BLaER1 treated with 17β-estradiol and CSF1 and Interleukin-3, amounts not matched to agents 10 nM and 100 nM (cell line): Measurements from ENCODE around the gene SLC8A1.
A peak's percentile ranks its signal among the peaks of the same experiment; 100 is the strongest.

Experiments
- H3K27ac ChIP-seq, 11 experiments: shearing (Covaris generic); formaldehyde crosslinking; 2 replicates each; pipeline ENCODE4 v1.8.1; 2022
- H3K27me3 ChIP-seq, 11 experiments: shearing (Covaris generic); formaldehyde crosslinking; 2 replicates each; pipeline ENCODE4 v1.8.1; 2022
- H3K36me3 ChIP-seq, 11 experiments: shearing (Covaris generic); formaldehyde crosslinking; 2 replicates each; pipeline ENCODE4 v1.8.1; 2022
- H3K4me1 ChIP-seq, 10 experiments: shearing (Covaris generic); formaldehyde crosslinking; 2 replicates each; pipeline ENCODE4 v1.8.1; 2022
- H3K4me2 ChIP-seq, 11 experiments: shearing (Covaris generic); formaldehyde crosslinking; 2 replicates each; pipeline ENCODE4 v1.8.1; 2022
- H3K4me3 ChIP-seq, 10 experiments: shearing (Covaris generic); formaldehyde crosslinking; 2 replicates each; pipeline ENCODE4 v1.8.1; 2022
- H3K9ac ChIP-seq, 11 experiments: shearing (Covaris generic); formaldehyde crosslinking; 2 replicates each; pipeline ENCODE4 v1.8.1; 2022
- H3K9me3 ChIP-seq, 11 experiments: shearing (Covaris generic); formaldehyde crosslinking; replicated peaks in 1 of 11; 2 replicates each; pipeline ENCODE4 v1.8.1; 2022
- H4K20me1 ChIP-seq, 11 experiments: shearing (Covaris generic); formaldehyde crosslinking; 2 replicates each; pipeline ENCODE4 v1.8.1; 2022
- Cebpa-rat ChIP-seq, 11 experiments: shearing (Covaris generic); IDR thresholded peaks; 2 replicates each; pipeline ENCODE4 v1.8.1; 2022

Gene SLC8A1

DNA sequence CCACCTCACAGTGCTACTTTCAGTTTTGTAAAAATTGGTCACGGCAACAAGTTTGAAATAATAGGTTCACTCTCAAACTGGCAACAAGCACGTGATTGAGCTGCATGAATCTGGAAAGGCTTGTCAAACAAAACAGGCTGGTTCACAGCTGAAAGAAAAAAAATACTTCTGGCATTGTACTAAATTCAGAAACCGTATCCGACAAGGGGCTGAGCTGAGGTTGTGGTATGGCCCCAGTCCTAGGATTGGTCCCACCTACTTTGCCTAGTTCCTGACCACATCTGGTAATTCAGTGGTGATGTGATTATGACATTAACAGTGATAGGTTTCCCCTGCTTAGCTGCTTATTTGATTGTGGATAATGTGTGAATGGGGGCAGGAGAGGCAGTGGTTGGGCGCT is 346.3 kb downstream of the SLC8A1 start:
- H3K27me3 ChIP-seq = no peaks in the 10 kb centered on the region
- no peaks in the 10 kb centered on the region for H4K20me1 ChIP-seq
- H3K4me2 ChIP-seq = peak overlapping the region; percentile 2 to 68 (median 57); a peak in 20 of 22 replicates
- H3K36me3 ChIP-seq = 0 out of 22 replicates have a peak, but pooled peaks cover 0 to 4% (median 0%) of the 10 kb centered on the region in 11 experiments
- no peak overlapping the region for H3K9ac ChIP-seq
- H3K27ac ChIP-seq = no peak overlapping the region
- H3K9me3 ChIP-seq = peaks cover 0 to 3% (median 0%) of the 10 kb centered on the region in 11 experiments; a peak in 1 of 22 replicates
- peaks cover 14 to 64% (median 53%) of the 10 kb centered on the region in 10 experiments; a peak in 19 of 20 replicates for H3K4me1 ChIP-seq
- H3K4me3 ChIP-seq = no peak overlapping the region
- 0 out of 22 replicates have a peak, but pooled peaks of 1 of the 11 experiments have one; percentile 7 for TF ChIP-seq Cebpa-rat (IDR thresholded peaks at IDR 0.05)

DNA sequence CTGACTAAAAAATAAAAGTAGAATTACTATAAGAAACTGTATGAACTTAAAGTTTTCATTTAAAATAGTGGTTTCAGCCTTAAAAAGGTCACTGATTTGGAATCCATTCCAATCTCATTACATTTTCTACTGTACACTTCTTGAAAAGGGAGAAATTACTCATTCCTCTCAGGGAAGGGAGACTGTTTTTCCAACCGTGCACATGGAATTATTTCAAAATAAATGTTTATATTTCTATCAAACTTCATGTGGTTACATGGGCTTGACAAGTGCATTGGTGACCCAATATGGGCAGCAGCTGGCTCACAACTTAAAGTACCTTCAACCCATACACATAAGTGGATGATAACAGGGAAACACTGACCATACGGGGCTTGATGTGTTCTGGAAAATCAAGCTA is 348.3 kb downstream of the SLC8A1 start:
- no peaks in the 10 kb centered on the region for H3K36me3 ChIP-seq
- H4K20me1 ChIP-seq = no peaks in the 10 kb centered on the region
- no peak overlapping the region for H3K9ac ChIP-seq
- H3K27ac ChIP-seq = no peak overlapping the region
- no peak overlapping the region for H3K4me2 ChIP-seq
- H3K9me3 ChIP-seq = peaks cover 0 to 3% (median 0%) of the 10 kb centered on the region in 11 experiments; a peak in 1 of 22 replicates
- peaks cover 17 to 66% (median 56%) of the 10 kb centered on the region in 10 experiments; a peak in 19 of 20 replicates for H3K4me1 ChIP-seq
- no peak overlapping the region for H3K4me3 ChIP-seq
- no peaks in the 10 kb centered on the region for H3K27me3 ChIP-seq
- no peak for TF ChIP-seq Cebpa-rat (IDR thresholded peaks at IDR 0.05)

DNA sequence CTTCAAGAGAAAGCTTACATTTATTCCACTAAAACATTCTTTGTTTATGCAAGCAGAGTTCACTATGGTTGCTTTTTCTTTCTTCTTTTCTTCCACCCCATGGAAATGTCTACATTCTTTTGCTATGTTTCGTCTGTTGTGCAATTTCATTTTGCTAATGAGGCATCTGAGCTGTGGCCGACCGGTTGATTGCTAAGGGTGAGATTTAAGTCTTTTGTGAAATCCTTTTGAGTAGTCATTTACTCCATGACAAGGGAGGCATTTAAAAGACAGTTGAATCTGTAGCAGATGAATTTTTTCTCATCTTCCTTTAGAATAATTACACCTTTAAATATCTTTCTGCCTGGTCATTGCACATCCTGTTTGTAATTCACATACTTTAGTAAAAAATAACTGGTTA is 348.7 kb downstream of the SLC8A1 start:
- Histone ChIP-seq H3K9ac (no peak overlapping the region), H3K27ac (no peak overlapping the region), H3K36me3 (no peaks in the 10 kb centered on the region), H3K4me1 (peaks cover 17 to 66% (median 56%) of the 10 kb centered on the region in 10 experiments; a peak in 19 of 20 replicates), H4K20me1 (no peaks in the 10 kb centered on the region), H3K4me2 (peak overlapping the region in 2 of 11 experiments; percentile 51 to 72; a peak in 2 of 22 replicates), H3K27me3 (no peaks in the 10 kb centered on the region), H3K4me3 (no peak overlapping the region), H3K9me3 (peaks cover 0 to 3% (median 0%) of the 10 kb centered on the region in 11 experiments; a peak in 1 of 22 replicates)
- no peak; a peak in 1 of 22 replicates for TF ChIP-seq Cebpa-rat (IDR thresholded peaks at IDR 0.05)

DNA sequence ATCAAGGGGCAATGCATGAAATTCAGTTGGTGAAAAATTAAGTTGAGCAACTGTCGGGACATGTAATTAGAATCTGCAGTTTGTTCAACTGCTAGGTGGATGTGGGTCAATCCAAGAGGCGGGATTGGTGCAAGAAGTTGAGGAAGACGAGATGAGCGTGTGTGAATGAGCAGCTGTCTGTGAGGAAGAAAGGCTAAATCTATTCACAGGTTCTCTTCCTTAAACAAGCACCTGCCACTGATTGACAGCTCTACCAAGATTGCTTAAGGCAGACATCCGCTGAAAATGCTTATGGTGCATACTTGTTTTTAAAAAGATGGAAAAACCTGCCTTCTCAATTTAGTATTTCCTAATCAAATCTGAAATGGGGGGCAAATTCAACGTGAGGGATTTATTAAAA is 349.4 kb downstream of the SLC8A1 start:
- peaks cover 0 to 3% (median 0%) of the 10 kb centered on the region in 11 experiments; a peak in 1 of 22 replicates for H3K9me3 ChIP-seq
- no peaks in the 10 kb centered on the region for H3K36me3 ChIP-seq
- H4K20me1 ChIP-seq = no peaks in the 10 kb centered on the region
- no peak overlapping the region for H3K27ac ChIP-seq
- TF ChIP-seq Cebpa-rat (IDR thresholded peaks at IDR 0.05) = no peak
- peaks cover 17 to 66% (median 56%) of the 10 kb centered on the region in 10 experiments; a peak in 19 of 20 replicates for H3K4me1 ChIP-seq
- no peaks in the 10 kb centered on the region for H3K27me3 ChIP-seq
- H3K9ac ChIP-seq = no peak overlapping the region
- H3K4me3 ChIP-seq = no peak overlapping the region
- peak overlapping the region in 6 of 11 experiments; percentile 51 to 72 (median 70); a peak in 10 of 22 replicates for H3K4me2 ChIP-seq

DNA sequence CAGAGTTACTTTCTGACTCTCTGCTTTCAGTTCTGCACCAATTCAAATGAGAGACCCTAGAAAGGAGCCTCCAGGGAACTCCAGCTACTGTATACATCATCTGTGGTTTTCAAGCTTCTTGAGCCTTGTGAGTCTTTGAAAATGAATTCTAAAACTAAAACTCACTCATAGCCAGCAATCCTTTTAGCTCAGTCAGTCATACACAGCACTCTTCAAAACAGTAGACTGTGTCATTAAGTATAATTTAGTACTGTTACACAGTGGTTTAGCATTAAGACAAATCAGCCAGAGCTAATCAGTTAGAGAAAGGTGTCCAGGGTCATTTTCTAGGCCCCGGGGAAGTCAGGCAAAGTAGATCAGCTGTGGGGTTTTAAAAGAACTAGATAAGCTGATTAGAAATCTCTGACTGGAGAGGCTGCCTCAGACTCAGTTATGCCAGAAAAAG is 350.7 kb downstream of the SLC8A1 start:
- H3K36me3 ChIP-seq = no peaks in the 10 kb centered on the region
- H4K20me1 ChIP-seq = no peaks in the 10 kb centered on the region
- H3K27ac ChIP-seq = peak overlapping the region in 6 of 11 experiments; percentile 5 to 53 (median 29); a peak in 5 of 22 replicates
- peak overlapping the region in 3 of 11 experiments; percentile 13 to 39 (median 14); a peak in 2 of 22 replicates for H3K9ac ChIP-seq
- H3K4me3 ChIP-seq = no peak overlapping the region
- peak overlapping the region; percentile 3 to 72 (median 56); a peak in 18 of 22 replicates for H3K4me2 ChIP-seq
- H3K27me3 ChIP-seq = no peaks in the 10 kb centered on the region
- no peak for TF ChIP-seq Cebpa-rat (IDR thresholded peaks at IDR 0.05)
- H3K9me3 ChIP-seq = no peaks in the 10 kb centered on the region; a peak in 1 of 22 replicates
- H3K4me1 ChIP-seq = peaks cover 17 to 56% (median 51%) of the 10 kb centered on the region in 10 experiments; a peak in 19 of 20 replicates

DNA sequence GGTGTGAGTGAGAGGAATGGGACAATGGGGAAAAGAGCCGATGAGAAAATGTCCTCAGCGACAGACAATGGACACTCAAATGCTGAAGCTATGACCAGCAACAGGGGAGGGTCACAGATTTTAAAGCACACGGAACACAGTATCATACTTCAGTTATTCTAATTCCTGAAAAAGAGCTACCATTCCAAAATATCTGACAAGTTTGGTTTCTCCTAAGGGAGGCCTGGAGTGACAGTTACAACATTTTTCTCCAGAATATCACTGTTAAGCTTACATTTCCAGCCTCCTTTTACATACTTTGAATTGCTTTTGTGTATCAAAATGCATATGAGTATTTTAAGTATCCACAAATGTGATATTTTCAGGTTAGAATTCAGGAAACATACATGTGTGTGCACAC is 351.2 kb downstream of the SLC8A1 start:
- no peaks in the 10 kb centered on the region for H3K27me3 ChIP-seq
- no peaks in the 10 kb centered on the region for H3K36me3 ChIP-seq
- no peaks in the 10 kb centered on the region for H4K20me1 ChIP-seq
- no peak overlapping the region for H3K4me3 ChIP-seq
- H3K4me2 ChIP-seq = peak overlapping the region in 9 of 11 experiments; percentile 18 to 72 (median 66); a peak in 18 of 22 replicates
- peaks cover 12 to 51% (median 46%) of the 10 kb centered on the region in 10 experiments; a peak in 19 of 20 replicates for H3K4me1 ChIP-seq
- no peaks in the 10 kb centered on the region; a peak in 1 of 22 replicates for H3K9me3 ChIP-seq
- H3K9ac ChIP-seq = no peak overlapping the region; a peak in 1 of 22 replicates
- no peak for TF ChIP-seq Cebpa-rat (IDR thresholded peaks at IDR 0.05)
- H3K27ac ChIP-seq = peak overlapping the region in 4 of 11 experiments; percentile 6 to 53 (median 16); a peak in 5 of 22 replicates

DNA sequence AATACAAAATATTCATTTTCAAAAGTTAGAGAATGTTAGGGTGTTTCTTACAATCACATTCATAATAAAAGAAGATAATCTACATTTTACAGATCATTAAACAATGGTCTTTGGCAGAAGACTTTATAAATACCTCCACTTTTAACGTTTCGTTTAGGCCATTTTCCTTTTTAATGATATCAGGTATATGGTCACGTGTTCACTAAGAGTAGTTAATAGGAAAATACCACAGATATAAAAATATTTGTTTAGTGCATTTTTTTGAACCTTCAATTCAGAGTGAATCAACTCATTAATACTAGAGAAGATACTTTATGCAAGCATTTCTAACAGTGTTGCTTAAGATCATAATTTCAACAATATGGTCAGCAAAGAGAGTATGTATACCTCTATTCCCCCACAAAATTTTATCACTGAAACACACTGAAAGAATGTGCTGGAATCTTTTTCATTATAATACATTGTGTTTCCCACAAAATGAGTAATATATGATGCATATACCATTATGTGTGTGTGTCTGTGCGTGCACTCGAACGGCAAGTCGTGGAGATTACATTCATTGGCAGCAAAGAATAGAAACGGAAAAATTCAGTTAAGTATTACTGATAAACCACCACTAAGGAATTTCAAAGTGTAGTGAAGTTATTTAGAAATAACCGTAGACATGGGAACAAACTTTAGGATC is 353.0 kb downstream of the SLC8A1 start:
- Histone ChIP-seq H3K9ac (no peak overlapping the region), H4K20me1 (no peaks in the 10 kb centered on the region), H3K36me3 (no peaks in the 10 kb centered on the region), H3K9me3 (no peaks in the 10 kb centered on the region), H3K27ac (no peak overlapping the region), H3K4me2 (no peak overlapping the region), H3K27me3 (no peaks in the 10 kb centered on the region), H3K4me3 (no peak overlapping the region), H3K4me1 (peaks cover 12 to 42% (median 37%) of the 10 kb centered on the region in 10 experiments; a peak in 19 of 20 replicates)
- TF ChIP-seq Cebpa-rat (IDR thresholded peaks at IDR 0.05) = no peak

DNA sequence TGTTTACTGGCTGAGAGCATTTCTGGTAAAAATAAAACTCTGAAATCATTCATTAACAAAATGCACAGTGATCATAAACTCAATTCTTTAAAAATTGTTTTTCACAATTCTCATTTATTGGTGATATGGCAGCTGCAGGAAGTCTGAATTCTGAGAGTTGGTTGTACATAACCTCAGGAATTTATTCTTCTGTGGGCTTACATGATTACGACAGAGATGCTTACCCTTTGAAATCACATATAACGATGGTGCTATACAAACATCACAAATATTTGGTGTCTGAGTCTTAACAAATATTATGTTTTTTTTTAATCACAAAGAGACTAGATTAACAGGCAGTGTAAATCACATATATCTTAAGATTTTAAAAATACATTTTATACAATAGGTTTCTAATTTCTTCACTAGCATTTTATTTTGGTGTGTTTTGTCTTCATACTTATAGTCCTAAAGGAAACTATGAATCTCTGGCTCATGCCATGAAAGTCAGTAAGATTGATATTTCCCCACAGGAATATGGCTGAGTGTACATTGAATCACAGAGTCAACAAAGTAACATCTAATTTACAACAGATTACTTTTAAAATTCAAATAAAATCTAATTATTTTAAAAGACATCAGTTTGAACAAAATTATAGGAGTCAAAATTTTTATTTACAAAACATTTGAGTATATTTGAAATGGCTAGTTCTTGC is 354.1 kb downstream of the SLC8A1 start:
- Histone ChIP-seq H3K27me3 (no peaks in the 10 kb centered on the region), H3K4me2 (no peak overlapping the region), H3K36me3 (no peaks in the 10 kb centered on the region), H3K9me3 (no peaks in the 10 kb centered on the region), H3K4me3 (no peak overlapping the region), H3K9ac (no peak overlapping the region), H3K27ac (no peak overlapping the region), H4K20me1 (no peaks in the 10 kb centered on the region), H3K4me1 (peaks cover 12 to 37% (median 34%) of the 10 kb centered on the region in 10 experiments; a peak in 19 of 20 replicates)
- TF ChIP-seq Cebpa-rat (IDR thresholded peaks at IDR 0.05) = peak in 1 of 11 experiments; percentile 27; a peak in 1 of 22 replicates

DNA sequence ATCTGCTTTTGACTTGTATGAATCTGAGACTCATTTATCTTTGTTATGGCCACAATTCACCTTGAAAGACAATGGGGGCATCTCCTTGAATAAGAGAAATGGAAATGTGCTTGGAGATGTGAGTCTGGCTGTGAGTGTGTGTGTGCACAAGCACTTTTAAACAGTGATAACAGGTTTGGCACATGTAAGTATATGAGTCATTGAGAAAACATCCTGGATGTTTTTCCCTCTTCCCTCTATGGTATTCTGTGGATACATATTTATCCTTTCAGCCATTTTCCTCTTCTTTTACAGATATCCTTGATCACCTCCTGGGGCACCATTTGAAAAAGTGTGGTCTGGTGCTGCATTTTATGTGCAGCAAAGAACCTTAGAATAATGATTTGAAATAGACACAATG is 355.5 kb downstream of the SLC8A1 start:
- Histone ChIP-seq H3K27ac (no peak overlapping the region), H3K36me3 (no peaks in the 10 kb centered on the region), H3K9ac (no peak overlapping the region), H3K9me3 (no peaks in the 10 kb centered on the region), H3K4me2 (no peak overlapping the region), H4K20me1 (no peaks in the 10 kb centered on the region), H3K4me3 (no peak overlapping the region), H3K27me3 (no peaks in the 10 kb centered on the region), H3K4me1 (peaks cover 8 to 22% (median 19%) of the 10 kb centered on the region in 10 experiments; a peak in 19 of 20 replicates)
- TF ChIP-seq Cebpa-rat (IDR thresholded peaks at IDR 0.05) = no peak
